Measurements from ENCODE around the gene TRDN.

The TRDN gene

DNA sequence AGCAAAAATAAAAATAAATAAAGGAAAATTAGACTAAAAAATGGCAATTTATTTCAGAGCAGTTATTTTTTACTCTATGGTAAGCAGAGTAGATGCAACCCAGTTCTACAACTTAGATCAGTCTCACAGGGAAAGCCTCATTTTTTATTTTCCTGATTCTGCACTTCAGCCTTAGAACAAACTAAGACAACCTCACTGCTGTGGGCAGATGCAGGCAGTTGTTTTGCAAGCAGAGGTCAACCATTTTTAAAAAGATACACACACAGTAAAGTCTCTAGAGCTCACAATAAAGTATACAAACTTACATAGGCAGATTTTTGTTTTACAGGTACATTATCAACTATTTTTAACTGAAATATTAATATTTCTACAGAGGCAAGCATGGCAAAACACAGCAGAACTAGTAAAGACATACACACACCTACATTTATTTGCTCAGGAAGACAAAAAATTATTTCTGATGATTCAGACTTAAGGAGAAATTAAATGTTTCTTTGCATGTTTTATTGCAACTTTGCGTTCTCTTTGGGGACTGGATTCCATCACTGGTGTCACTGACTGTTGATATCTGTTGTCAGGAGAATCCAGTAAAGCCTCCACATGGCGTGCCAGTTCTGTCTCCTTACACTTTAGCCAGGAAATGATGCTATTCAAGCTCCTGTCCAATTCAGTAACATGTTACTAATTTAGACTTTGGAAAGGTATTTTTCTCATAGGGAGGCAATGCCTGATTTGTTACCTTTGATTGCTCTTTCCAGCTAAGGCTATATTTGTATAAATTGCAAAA is 102.7 kb downstream of the TRDN start:
- H3K9me3 ChIP-seq (ENCODE audit: control insufficient read depth, insufficient read depth, low read length), result no peaks in the 10 kb centered on the region
- no peaks in the 10 kb centered on the region for H3K4me1 ChIP-seq (ENCODE audit: control insufficient read depth, insufficient read depth, low read length)
- H3K4me3 ChIP-seq (ENCODE audit: low read depth, low read length), result no peak overlapping the region
- H3K27ac ChIP-seq (ENCODE audit: low read depth, low read length), result no peak overlapping the region
- H3K9ac ChIP-seq (ENCODE audit: low read depth, low read length), result no peak overlapping the region
- H3K36me3 ChIP-seq (ENCODE audit: control insufficient read depth, insufficient read depth, low read length), result no peaks in the 10 kb centered on the region
- no peaks in the 10 kb centered on the region for H3K27me3 ChIP-seq (ENCODE audit: control insufficient read depth, insufficient read depth, low read length)

DNA sequence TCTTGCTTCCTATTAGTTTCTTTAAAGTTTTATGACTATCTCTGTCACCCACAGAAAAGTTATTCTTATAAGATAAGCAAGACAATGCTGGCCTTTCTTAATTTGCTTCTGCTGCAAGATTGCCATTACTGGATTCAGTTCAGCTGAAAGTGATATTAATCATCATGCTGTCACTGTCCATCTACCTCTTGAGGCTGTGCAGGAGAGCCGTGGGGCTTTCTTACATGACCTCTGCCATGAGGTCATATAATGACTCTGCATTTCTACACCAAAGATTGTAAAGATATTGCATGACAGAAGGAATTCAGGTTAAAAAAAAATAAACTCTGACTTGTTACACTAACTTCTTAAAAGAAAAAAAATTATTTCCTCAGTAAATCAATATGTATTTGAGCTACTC is 106.9 kb downstream of the TRDN start:
- Histone ChIP-seq H3K27me3 (ENCODE audit: control insufficient read depth, insufficient read depth, low read length) (no peaks in the 10 kb centered on the region), H3K4me1 (ENCODE audit: control insufficient read depth, insufficient read depth, low read length) (no peaks in the 10 kb centered on the region), H3K27ac (ENCODE audit: low read depth, low read length) (no peak overlapping the region), H3K36me3 (ENCODE audit: control insufficient read depth, insufficient read depth, low read length) (no peaks in the 10 kb centered on the region), H3K4me3 (ENCODE audit: low read depth, low read length) (no peak overlapping the region), H3K9ac (ENCODE audit: low read depth, low read length) (no peak overlapping the region), H3K9me3 (ENCODE audit: control insufficient read depth, insufficient read depth, low read length) (no peaks in the 10 kb centered on the region)

DNA sequence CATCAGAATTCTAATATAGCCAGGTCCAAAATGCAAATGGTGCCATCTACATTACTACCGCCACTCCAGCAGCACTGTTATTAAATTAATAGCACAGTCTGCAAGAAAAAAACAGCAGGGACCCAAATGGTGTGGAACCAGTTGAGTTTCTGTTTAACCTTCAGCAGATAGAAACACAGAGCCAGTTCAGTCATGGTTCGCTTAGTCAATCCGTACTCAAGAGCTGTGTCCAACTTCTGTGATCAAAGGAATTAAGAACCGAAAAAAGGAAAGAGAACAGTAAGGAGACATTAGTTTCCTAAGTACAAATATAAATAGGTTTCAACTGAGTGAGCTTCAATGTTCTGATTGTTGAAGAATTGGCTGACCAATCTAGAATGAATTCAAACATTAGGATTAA is 107.7 kb downstream of the TRDN start:
- H3K4me3 ChIP-seq (ENCODE audit: low read depth, low read length), result no peak overlapping the region
- no peak overlapping the region for H3K27ac ChIP-seq (ENCODE audit: low read depth, low read length)

DNA sequence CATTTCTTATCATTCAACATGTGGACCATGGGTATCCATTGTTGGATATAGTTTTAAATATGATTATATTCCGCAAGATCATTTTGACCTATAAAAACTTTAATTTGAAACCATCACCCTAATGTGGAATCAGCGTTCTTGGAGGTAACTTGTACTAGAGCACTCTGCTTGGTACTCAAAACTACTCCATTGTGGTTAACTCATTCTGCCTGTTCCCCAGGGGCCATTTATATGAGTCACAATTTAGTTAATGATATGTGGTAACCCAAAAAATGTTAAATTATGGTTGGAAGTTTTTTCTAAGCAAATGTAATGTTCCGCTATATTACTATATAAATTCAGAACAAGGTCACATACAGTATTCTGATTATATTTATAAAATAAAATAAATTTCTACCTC is 109.3 kb downstream of the TRDN start:
- H3K27me3 ChIP-seq (ENCODE audit: control insufficient read depth, insufficient read depth, low read length), result no peaks in the 10 kb centered on the region
- no peak overlapping the region for H3K27ac ChIP-seq (ENCODE audit: low read depth, low read length)
- H3K4me1 ChIP-seq (ENCODE audit: control insufficient read depth, insufficient read depth, low read length), result no peaks in the 10 kb centered on the region
- no peaks in the 10 kb centered on the region for H3K9me3 ChIP-seq (ENCODE audit: control insufficient read depth, insufficient read depth, low read length)
- H3K9ac ChIP-seq (ENCODE audit: low read depth, low read length), result no peak overlapping the region
- H3K4me3 ChIP-seq (ENCODE audit: low read depth, low read length), result no peak overlapping the region
- no peaks in the 10 kb centered on the region for H3K36me3 ChIP-seq (ENCODE audit: control insufficient read depth, insufficient read depth, low read length)

More for the DNA sequence above, 107.7 kb downstream of the TRDN start:
- no peaks in the 10 kb centered on the region for H3K4me1 ChIP-seq (ENCODE audit: control insufficient read depth, insufficient read depth, low read length)
- H3K9me3 ChIP-seq (ENCODE audit: control insufficient read depth, insufficient read depth, low read length), result no peaks in the 10 kb centered on the region
- H3K27me3 ChIP-seq (ENCODE audit: control insufficient read depth, insufficient read depth, low read length), result no peaks in the 10 kb centered on the region
- H3K9ac ChIP-seq (ENCODE audit: low read depth, low read length), result no peak overlapping the region
- H3K36me3 ChIP-seq (ENCODE audit: control insufficient read depth, insufficient read depth, low read length), result no peaks in the 10 kb centered on the region

DNA sequence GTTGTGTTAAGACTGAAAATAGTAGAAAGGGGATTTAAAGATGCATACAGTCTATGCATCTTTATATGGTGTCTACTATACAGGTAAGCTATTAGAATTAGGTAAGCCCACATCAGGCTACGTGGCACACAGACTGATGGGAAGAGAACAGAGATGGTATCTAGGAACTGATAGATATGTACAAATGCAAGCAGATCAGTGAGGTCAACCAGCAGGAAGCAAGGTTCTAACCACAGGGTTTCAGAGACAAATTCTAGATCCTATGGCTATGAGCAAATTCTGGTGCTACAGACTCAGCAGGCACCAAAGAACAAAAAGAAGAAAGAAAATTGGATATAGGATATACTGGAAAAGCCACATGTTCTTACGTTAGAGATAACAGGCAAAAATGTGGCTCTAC is 110.6 kb downstream of the TRDN start:
- Histone ChIP-seq H3K36me3 (ENCODE audit: control insufficient read depth, insufficient read depth, low read length) (no peaks in the 10 kb centered on the region), H3K27me3 (ENCODE audit: control insufficient read depth, insufficient read depth, low read length) (no peaks in the 10 kb centered on the region), H3K4me1 (ENCODE audit: control insufficient read depth, insufficient read depth, low read length) (no peaks in the 10 kb centered on the region), H3K4me3 (ENCODE audit: low read depth, low read length) (no peak overlapping the region), H3K9me3 (ENCODE audit: control insufficient read depth, insufficient read depth, low read length) (no peaks in the 10 kb centered on the region), H3K9ac (ENCODE audit: low read depth, low read length) (no peak overlapping the region), H3K27ac (ENCODE audit: low read depth, low read length) (no peak overlapping the region)

DNA sequence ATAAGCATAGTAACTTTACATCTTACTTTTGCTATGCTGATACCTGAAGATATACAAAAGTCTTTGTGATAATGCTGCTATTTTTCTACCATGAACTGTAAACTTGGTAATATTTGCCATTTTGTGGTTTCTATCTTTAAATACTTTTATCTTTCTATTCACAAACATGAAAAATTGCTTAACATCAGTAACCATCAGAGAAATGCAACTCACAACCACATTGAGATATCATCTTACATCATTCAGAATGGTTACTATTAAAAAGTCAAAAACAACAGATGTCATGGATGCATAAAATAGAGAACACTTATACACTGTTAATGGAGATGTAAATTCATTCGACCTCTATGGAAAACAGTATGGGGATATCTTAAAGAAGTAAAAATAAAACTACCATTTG is 112.0 kb downstream of the TRDN start:
- Histone ChIP-seq H3K27me3 (ENCODE audit: control insufficient read depth, insufficient read depth, low read length) (no peaks in the 10 kb centered on the region), H3K4me1 (ENCODE audit: control insufficient read depth, insufficient read depth, low read length) (no peaks in the 10 kb centered on the region), H3K36me3 (ENCODE audit: control insufficient read depth, insufficient read depth, low read length) (no peaks in the 10 kb centered on the region), H3K9me3 (ENCODE audit: control insufficient read depth, insufficient read depth, low read length) (no peaks in the 10 kb centered on the region), H3K27ac (ENCODE audit: low read depth, low read length) (no peak overlapping the region), H3K9ac (ENCODE audit: low read depth, low read length) (no peak overlapping the region), H3K4me3 (ENCODE audit: low read depth, low read length) (no peak overlapping the region)

DNA sequence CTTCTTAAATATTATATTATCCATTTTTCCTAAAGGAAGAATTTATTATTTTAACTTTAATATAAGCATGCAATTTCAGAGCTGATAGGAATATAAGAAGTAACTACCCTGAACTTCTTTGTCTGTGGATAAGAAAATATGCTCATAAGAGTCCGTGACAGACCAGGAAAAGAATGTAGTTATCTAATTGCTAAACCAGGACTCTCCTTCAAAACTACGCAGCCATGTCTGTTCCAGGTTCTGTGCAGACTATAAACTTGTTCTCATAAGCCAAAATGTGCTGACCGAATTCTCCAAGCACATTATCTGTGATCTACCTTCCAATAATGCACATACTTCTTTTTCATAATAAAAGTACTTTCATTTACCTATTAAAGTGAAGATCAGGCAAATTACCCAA is 116.5 kb downstream of the TRDN start:
- H3K9me3 ChIP-seq (ENCODE audit: control insufficient read depth, insufficient read depth, low read length), result no peaks in the 10 kb centered on the region
- no peak overlapping the region for H3K27ac ChIP-seq (ENCODE audit: low read depth, low read length)
- H3K9ac ChIP-seq (ENCODE audit: low read depth, low read length), result no peak overlapping the region
- peaks cover 11% of the 10 kb centered on the region for H3K4me1 ChIP-seq (ENCODE audit: control insufficient read depth, insufficient read depth, low read length)
- no peaks in the 10 kb centered on the region for H3K27me3 ChIP-seq (ENCODE audit: control insufficient read depth, insufficient read depth, low read length)
- H3K4me3 ChIP-seq (ENCODE audit: low read depth, low read length), result no peak overlapping the region
- H3K36me3 ChIP-seq (ENCODE audit: control insufficient read depth, insufficient read depth, low read length), result no peaks in the 10 kb centered on the region

DNA sequence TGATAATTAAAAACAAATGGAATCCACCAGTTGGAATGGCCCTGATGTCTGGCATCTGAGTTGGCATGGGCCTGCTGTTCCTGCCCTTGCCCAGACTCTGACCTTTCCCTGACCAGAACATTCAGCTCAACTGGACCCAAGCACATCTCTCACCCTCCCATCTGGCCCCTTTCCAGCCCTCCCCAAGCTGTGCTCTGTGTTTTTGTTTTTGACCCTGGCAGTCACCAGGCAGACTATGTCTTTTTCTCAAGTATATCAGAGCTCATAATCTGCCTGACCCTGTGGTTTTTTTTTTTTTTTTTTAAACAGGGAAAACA is 117.6 kb downstream of the TRDN start:
- H3K4me1 ChIP-seq (ENCODE audit: control insufficient read depth, insufficient read depth, low read length), result peaks cover 11% of the 10 kb centered on the region
- no peak overlapping the region for H3K27ac ChIP-seq (ENCODE audit: low read depth, low read length)
- no peaks in the 10 kb centered on the region for H3K36me3 ChIP-seq (ENCODE audit: control insufficient read depth, insufficient read depth, low read length)
- H3K4me3 ChIP-seq (ENCODE audit: low read depth, low read length), result no peak overlapping the region
- H3K9ac ChIP-seq (ENCODE audit: low read depth, low read length), result no peak overlapping the region
- no peaks in the 10 kb centered on the region for H3K27me3 ChIP-seq (ENCODE audit: control insufficient read depth, insufficient read depth, low read length)
- H3K9me3 ChIP-seq (ENCODE audit: control insufficient read depth, insufficient read depth, low read length), result no peaks in the 10 kb centered on the region

DNA sequence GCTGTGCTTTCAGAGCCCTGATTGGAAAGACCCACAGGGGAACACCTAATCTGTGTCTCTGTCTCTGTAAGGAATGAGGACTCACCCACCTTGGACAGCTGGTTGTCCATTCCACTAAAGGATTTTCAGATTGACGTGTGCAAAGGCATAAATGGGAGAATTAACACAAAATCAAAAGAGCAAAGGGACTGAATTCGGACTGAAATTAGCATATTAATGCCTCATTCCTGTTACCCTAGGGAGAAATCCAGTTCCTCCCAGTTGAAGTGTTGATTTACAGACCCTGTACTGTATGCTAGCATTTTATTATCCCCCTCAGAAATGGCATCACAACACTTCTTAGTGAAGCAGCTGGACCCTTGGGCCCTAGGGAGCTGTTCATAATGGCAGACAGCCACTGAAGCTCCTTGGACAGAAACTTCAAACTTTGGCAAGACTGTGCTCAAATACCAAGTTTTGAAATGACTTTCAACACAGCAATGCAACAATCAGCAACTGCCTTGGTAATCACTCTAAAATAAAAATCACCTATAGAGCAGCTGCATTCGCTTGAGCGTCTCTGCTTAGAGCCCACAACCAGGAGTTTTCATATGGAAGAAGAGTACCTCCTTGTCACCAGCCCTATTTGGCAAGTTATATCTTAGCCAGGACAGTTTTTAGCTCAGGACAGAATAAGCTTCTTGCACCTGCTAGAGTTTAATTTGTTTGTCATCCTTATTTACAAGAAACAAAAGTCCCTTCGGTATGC is 118.1 kb downstream of the TRDN start:
- no peak overlapping the region; the same call in 1 of the 2 replicates for H3K9ac ChIP-seq (ENCODE audit: low read depth, low read length)
- no peaks in the 10 kb centered on the region for H3K27me3 ChIP-seq (ENCODE audit: control insufficient read depth, insufficient read depth, low read length)

DNA sequence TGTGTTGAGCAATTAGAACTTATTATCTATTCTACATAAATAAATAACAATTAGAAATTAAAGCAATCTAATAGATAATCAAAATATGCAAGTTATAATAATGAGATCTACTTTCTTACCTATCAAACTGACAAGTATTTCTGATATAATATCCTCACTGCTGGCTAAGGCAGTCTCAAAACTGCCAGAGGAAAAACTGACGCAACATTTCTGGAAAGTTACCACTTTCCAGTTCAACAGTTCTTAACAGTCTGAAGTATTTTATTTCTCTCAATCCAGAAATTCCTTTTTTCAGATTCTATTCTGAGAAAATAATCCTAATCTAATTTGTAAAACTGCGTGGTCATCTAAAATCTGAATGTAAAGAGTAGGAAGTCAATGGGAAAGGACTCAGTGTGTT is 121.0 kb downstream of the TRDN start:
- Histone ChIP-seq H3K4me1 (ENCODE audit: control insufficient read depth, insufficient read depth, low read length) (peaks cover 14% of the 10 kb centered on the region), H3K9me3 (ENCODE audit: control insufficient read depth, insufficient read depth, low read length) (no peaks in the 10 kb centered on the region), H3K27me3 (ENCODE audit: control insufficient read depth, insufficient read depth, low read length) (no peaks in the 10 kb centered on the region), H3K9ac (ENCODE audit: low read depth, low read length) (no peak overlapping the region), H3K36me3 (ENCODE audit: control insufficient read depth, insufficient read depth, low read length) (no peaks in the 10 kb centered on the region), H3K4me3 (ENCODE audit: low read depth, low read length) (no peak overlapping the region), H3K27ac (ENCODE audit: low read depth, low read length) (no peak overlapping the region)

More for the DNA sequence above, 118.1 kb downstream of the TRDN start:
- H3K4me1 ChIP-seq (ENCODE audit: control insufficient read depth, insufficient read depth, low read length), result peaks cover 11% of the 10 kb centered on the region
- no peak overlapping the region for H3K27ac ChIP-seq (ENCODE audit: low read depth, low read length)
- no peaks in the 10 kb centered on the region for H3K9me3 ChIP-seq (ENCODE audit: control insufficient read depth, insufficient read depth, low read length)
- H3K36me3 ChIP-seq (ENCODE audit: control insufficient read depth, insufficient read depth, low read length), result no peaks in the 10 kb centered on the region
- H3K4me3 ChIP-seq (ENCODE audit: low read depth, low read length), result no peak overlapping the region

DNA sequence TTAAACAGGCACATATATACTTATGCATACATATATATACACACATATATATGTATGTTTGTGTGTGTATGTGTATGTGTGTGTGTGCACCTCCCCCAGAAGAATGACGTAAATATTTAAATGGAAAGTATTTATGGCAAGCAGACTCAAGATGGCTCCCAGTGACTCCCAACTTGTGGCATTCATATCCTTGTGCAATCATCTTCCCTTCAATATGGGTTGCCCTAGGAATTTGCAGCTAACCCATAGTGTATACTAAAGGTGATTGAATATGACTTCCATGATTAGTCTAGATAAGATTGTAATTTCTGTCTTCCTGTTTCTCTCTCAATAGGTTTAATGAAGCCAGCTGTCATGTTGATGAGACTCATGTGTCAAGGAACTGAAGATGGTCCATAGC is 127.6 kb downstream of the TRDN start:
- Histone ChIP-seq H3K27me3 (ENCODE audit: control insufficient read depth, insufficient read depth, low read length) (no peaks in the 10 kb centered on the region), H3K27ac (ENCODE audit: low read depth, low read length) (no peak overlapping the region), H3K4me1 (ENCODE audit: control insufficient read depth, insufficient read depth, low read length) (peaks cover 3% of the 10 kb centered on the region; the same call in 1 of the 2 replicates), H3K9ac (ENCODE audit: low read depth, low read length) (no peak overlapping the region), H3K36me3 (ENCODE audit: control insufficient read depth, insufficient read depth, low read length) (no peaks in the 10 kb centered on the region), H3K9me3 (ENCODE audit: control insufficient read depth, insufficient read depth, low read length) (no peaks in the 10 kb centered on the region), H3K4me3 (ENCODE audit: low read depth, low read length) (no peak overlapping the region)

Measured in HUES48 (cell line).